Esophagus squamous epithelium (tissue), 5 donors: ENCODE results near the gene TRABD2B. TPM values are rescaled to one million over a fixed set of nuclear protein-coding genes. Genes with fewer than 3 reads are reported as not detected.

Source experiments
- DNase-seq: peaks from one replicate; lab custom pipeline; 2025; lab: John Stamatoyannopoulos, UW
- H3K27ac ChIP-seq, 4 donors: fragments of 200-600 bp; sonication (generic); one replicate each; pipeline ENCODE4 v1.5.1; 2016 to 2019; ENCODE audit warnings: mild to moderate bottlenecking in 1 of 4
- H3K27me3 ChIP-seq, 4 donors: fragments of 200-600 bp; sonication (generic); 1 replicate in 3 of 4; 2 replicates in 1 of 4; pipeline versions ENCODE4 v1.5.1 to v1.6.0; 2017 to 2021; ENCODE audit warnings: antibody characterized with exemption in 1 of 4
- H3K36me3 ChIP-seq, 3 donors: fragments of 200-600 bp; sonication (generic); one replicate each; pipeline ENCODE4 v1.5.1; 2016 to 2019
- H3K4me1 ChIP-seq, 3 donors: fragments of 200-600 bp; sonication (generic); one replicate each; pipeline ENCODE4 v1.5.1; 2017 to 2019
- H3K4me3 ChIP-seq, 4 donors: fragments of 200-600 bp; sonication (generic); 1 replicate in 3 of 4; 2 replicates in 1 of 4; pipeline ENCODE4 v1.5.1; 2016 to 2019; ENCODE audit warnings: mild to moderate bottlenecking in 2 of 4, moderate library complexity in 1 of 4
- H3K9me3 ChIP-seq, 3 donors: fragments of 200-600 bp; sonication (generic); one replicate each; pipeline ENCODE4 v1.5.1; 2016 to 2019
- CTCF ChIP-seq, 6 experiments: fragments of 450-650 bp in 4 of 6; fragments of 200-600 bp in 2 of 6; sonication (generic) in 2 of 6; IDR thresholded peaks; one replicate each; pipeline ENCODE4 v1.5.1; 2016 to 2019; ENCODE audit warnings: antibody characterized with exemption in 6 of 6, mild to moderate bottlenecking in 4 of 6, moderate library complexity in 4 of 6
- POLR2A ChIP-seq, 4 donors: fragments of 450-650 bp; IDR thresholded peaks; one replicate each; pipeline ENCODE4 v1.6.1; 2017; ENCODE audit warnings: antibody characterized with exemption in 4 of 4, mild to moderate bottlenecking in 4 of 4, moderate library complexity in 3 of 4
- WGBS, 2 donors: methylation state at CpG; one replicate each; pipeline ENCODE4 v1.1.5; 2018; 5-methylcytosine and 5-hydroxymethylcytosine counted together
- intact Hi-C: fragments of 100-400 bp; cut with DNase I; formaldehyde crosslinking; loops from one replicate; pipeline ENCODE4 v1.15.0; 2022
- total RNA-seq, 4 donors: library from RNA; depleted of rRNA; stranded (reverse); fragments of >200 nt; gene quantifications; one replicate each; pipeline ENCODE4 v1.1.0, GENCODE V29; 2016
- donor health status: DM: yes; HTN: yes; CAD: no.

The TRABD2B gene
- total RNA-seq, 4 donors from 2014 or later, result 0.26 to 1.7 (median 0.50) TPM

DNA sequence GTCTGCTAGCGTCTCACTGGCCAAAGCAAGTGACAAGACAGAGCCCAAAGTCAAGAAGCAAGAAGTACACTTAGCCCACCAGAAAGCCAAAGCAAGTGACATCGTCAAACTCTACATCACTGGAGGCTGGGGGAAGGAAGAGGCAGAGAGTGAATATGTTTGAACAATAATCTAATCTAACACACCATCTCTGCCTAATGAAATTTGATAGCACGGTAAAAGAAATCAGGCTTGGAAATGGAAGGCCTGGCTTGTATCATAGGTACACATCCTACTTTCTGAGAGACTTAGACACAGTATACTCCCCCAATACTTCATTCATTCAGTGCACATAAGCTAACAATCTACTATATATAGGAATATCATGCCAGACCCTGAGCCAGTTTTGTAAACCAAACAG is 26.3 kb downstream of the TRABD2B start:
- 82 to 92% methylated on average over 3 of the region's 3 CpGs for WGBS, 2 donors
- TF ChIP-seq CTCF (IDR thresholded peaks at IDR 0.05) (no peak), POLR2A (IDR thresholded peaks at IDR 0.05) (no peak)
- H3K9me3 ChIP-seq, result no peaks in the 10 kb centered on the region
- no peaks in the 10 kb centered on the region for H3K27me3 ChIP-seq
- H3K4me1 ChIP-seq, result no peaks in the 10 kb centered on the region
- no peak overlapping the region for H3K27ac ChIP-seq
- no peaks in the 10 kb centered on the region for H3K36me3 ChIP-seq
- intact Hi-C loops, result no loop called here
- no peak for DNase-seq
- H3K4me3 ChIP-seq, result no peak overlapping the region

DNA sequence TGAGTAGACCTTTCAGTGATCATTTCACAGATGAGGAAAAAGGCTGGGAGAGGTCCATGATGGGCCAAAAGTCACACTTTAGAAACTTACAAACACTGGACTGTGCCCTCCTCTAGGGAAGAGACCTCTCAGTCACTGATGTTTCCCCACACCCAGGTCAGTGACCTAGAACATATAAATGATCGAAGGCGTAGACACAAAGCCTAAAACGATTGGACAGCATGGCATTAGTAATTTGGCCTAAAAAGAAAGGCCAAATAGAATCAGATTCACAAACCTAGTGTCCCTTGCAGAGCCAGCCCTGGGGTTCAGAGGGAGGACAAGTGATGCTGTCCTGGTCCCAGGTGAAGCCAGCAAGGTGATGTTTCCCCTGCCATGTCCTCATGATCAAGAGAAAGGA is 27.7 kb downstream of the TRABD2B start:
- TF ChIP-seq POLR2A (IDR thresholded peaks at IDR 0.05), result no peak
- no peak for TF ChIP-seq CTCF (IDR thresholded peaks at IDR 0.05)
- Histone ChIP-seq H3K27ac (no peak overlapping the region), H3K9me3 (no peaks in the 10 kb centered on the region), H3K4me3 (no peak overlapping the region), H3K36me3 (no peaks in the 10 kb centered on the region), H3K27me3 (no peaks in the 10 kb centered on the region), H3K4me1 (peaks cover 0 to 3% (median 0%) of the 10 kb centered on the region in 3 donors)
- intact Hi-C loops, result no loop called here
- 81 to 91% methylated on average over 3 of the region's 3 CpGs for WGBS, 2 donors
- no peak for DNase-seq

DNA sequence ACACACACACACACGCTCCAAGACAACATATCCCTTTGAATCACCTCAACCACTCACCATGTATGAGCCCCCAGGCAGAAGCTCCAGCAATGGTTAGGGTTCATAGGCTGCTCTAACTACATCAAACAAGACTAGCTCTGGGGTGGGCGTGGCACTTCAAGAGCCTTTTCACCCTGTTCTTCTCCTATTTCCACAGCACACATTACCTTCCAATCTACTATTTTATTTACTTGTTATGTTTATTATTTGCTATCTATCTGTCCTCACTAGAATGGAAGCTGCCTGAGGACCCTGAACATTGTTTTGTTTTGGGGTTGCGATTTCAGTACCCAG is 28.7 kb downstream of the TRABD2B start:
- H3K4me1 ChIP-seq, result peaks cover 0 to 11% (median 5%) of the 10 kb centered on the region in 3 donors
- no peaks in the 10 kb centered on the region for H3K9me3 ChIP-seq
- intact Hi-C loops, result no loop called here
- H3K4me3 ChIP-seq, result no peak overlapping the region
- 88% methylated on average over 3 of the region's 3 CpGs for WGBS, 2 donors
- TF ChIP-seq CTCF (IDR thresholded peaks at IDR 0.05) (no peak), POLR2A (IDR thresholded peaks at IDR 0.05) (no peak)
- H3K27ac ChIP-seq, result no peak overlapping the region
- no peaks in the 10 kb centered on the region for H3K36me3 ChIP-seq
- H3K27me3 ChIP-seq, result no peaks in the 10 kb centered on the region
- DNase-seq, result no peak

GRCh38 chr1:47967864-47968555 is 29.2 kb downstream of the TRABD2B start:
- DNase-seq, result no peak
- intact Hi-C loops, result no loop called here
- H3K27me3 ChIP-seq, result no peaks in the 10 kb centered on the region
- 65 to 68% methylated on average over 7 of the region's 7 CpGs for WGBS, 2 donors
- peaks cover 0 to 16% (median 10%) of the 10 kb centered on the region in 3 donors for H3K4me1 ChIP-seq
- H3K27ac ChIP-seq, result no peak overlapping the region
- no peaks in the 10 kb centered on the region for H3K9me3 ChIP-seq
- H3K36me3 ChIP-seq, result no peaks in the 10 kb centered on the region
- TF ChIP-seq CTCF (IDR thresholded peaks at IDR 0.05) (no peak), POLR2A (IDR thresholded peaks at IDR 0.05) (no peak)
- H3K4me3 ChIP-seq, result no peak overlapping the region

GRCh38 chr1:47965816-47966215 is 31.4 kb downstream of the TRABD2B start:
- Histone ChIP-seq H3K36me3 (no peaks in the 10 kb centered on the region), H3K27ac (no peak overlapping the region), H3K9me3 (no peaks in the 10 kb centered on the region), H3K4me1 (peaks cover 0 to 17% (median 11%) of the 10 kb centered on the region in 3 donors), H3K4me3 (no peak overlapping the region), H3K27me3 (no peaks in the 10 kb centered on the region)
- no peak for TF ChIP-seq POLR2A (IDR thresholded peaks at IDR 0.05)
- TF ChIP-seq CTCF (IDR thresholded peaks at IDR 0.05), result no peak
- intact Hi-C loops, result no loop called here
- WGBS, 2 donors, result 88 to 100% methylated on average over 2 to 4 of the region's 4 CpGs
- DNase-seq, result no peak
